ENCODE measurements around the gene GTF3C2.
A peak's percentile ranks its signal among the peaks of the same experiment; 100 is the strongest.
"Not testable (repeated sequence)": the region's sequence is repeated elsewhere in the genome, so short reads cannot be mapped to it uniquely, and the experiment has no call there.

The GTF3C2 gene

DNA sequence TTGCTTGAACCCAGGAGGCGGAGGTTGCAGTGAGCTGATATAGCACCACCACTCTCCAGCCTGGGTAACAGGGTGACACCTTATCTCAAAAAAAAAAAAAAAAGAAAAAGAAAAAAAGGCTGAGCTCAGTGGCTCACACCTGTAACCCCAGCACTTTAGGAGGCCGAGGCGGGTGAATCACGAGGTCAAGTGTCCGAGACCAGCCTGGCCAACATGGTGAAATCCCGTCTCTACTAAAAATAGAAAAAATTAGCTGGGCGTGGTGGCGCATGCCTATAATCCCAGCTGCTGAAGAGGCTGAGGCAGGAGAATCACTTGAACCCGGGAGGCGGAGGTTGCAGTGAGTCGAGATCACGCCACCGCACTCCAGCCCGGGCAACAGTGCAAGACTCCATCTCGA is 36.7 kb downstream of the GTF3C2 start:
- not testable (repeated sequence) for DNase-seq

DNA sequence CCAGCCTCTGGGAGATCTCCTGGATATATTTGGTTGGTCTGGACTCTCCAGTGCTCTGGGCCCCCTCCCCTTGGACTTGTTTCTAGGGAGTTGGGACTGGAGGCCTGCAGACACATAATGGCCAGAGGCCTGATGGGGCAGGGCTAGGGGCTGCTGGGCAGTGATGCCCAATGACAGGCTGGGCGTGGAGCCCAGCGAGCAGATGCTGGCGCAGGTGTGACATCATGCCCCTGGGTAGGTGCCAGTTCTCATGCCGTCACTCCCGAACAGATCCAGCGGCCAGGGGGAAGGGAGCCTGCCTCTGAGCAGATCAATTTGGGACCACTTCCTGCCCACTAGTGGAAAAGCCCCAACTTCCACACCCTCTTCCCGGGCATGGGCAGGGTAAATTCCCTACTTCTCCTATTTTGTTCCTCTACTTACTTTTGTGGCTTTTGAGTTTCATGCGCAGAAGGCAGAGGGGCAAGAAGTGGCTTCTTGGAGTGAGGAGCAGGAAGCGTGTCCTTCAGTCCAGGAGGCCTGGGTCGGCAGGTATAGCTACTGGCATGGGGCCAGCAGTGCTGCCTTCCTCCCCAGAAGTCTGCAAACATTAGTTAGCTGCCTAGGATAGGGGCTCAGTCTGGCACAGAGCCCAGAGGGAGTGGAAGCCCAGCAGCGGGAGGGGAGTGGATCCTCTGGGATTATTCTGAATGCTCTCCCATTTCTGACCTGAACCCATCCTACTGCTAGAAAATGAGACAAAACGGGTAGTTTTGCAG is 39.7 kb downstream of the GTF3C2 start:
- DNase-seq: peak; percentile 91

DNA sequence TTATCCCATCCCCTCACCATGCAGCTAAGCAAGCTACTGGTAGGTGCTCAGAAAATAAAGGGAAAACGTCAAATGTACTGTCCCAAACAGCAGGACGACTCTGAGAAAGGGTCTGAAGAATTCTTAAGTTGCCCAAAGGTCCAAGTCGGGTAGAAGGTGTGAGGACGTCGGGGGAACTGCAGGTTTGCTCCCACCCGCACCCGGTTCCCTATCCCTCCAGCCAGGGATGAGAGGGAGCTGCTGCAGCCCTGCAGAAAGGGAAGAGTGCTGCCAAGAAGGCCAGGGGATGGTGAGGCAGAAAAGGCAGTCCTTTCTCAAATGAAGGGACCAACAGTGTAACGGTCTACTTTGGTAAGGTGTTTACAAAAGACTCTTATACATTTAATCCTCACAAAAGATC is 41.4 kb downstream of the GTF3C2 start:
- DNase-seq: no peak

DNA sequence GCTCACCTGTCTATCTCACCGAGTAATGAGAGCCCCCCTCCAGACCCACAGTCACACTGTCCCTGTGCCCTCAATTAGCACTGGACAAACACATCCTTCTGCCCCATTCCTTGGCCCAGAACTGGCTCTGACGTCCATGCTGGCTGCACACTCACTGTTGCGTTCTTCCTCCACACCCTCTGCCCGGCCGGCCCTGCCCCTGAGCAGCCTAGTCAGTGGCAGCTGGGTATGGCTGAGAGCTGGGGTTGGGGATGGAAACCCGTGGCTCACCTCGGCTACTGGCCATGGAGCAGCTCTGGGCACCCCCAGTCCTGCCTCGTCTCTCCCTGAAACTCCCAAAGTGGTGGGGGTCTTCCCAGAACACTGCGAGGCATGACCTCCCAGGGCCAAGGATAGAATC is 41.9 kb downstream of the GTF3C2 start:
- no peak for DNase-seq

DNA sequence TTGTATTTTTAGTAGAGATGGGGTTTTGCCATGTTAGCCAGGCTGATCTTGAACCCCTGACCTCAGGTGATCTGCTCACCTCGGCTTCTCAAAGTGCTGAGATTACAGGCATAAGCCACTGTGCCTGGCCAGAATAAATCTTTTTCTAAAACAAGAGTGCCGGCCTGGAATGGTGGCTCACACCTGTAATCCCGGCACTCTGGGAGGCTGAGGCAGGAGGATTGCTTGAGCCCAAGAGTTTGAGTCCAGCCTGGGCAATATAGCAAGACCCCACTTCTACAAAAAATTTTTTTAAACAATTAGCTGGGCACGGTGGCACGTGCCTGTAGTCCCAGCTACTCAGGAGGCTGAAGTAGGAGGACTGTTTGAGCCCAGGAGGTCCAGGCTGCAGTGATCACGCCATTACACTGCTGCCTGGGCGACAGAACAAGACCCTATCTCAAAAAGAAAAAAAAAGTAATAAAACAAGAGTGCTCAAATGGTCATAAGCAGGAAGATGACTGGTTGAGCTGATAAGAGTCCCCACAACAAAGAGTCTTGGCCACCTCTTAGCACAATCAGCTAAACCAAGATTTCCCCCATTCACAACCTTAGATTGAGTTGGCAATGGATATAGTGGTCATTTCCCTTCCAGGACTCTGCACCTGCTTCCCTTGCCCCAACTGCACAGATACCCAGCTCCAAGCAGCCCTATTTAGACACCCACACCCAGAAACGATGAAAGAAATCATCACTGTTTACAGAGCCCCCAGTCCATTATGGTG is 42.5 kb downstream of the GTF3C2 start:
- DNase-seq: no peak

DNA sequence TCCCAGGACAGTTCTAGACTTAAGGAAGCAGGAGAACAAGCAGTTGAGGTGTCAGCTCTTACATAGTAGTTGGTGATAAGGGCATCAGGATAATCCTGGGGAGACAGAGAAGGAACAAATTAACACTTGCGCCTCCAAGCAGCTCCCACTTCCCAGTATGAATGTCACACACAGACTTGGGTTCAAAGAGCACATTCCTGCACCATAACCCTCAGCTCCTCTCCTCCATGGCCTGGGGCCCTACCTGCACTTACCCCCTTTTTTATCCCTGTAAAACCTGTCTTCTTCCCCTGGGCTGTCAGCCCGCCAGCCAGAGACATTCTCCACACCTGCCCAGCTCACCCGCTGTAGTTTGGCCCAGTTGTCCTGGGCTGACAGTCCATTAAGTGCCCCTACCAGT is 44.4 kb downstream of the GTF3C2 start:
- DNase-seq: no peak

DNA sequence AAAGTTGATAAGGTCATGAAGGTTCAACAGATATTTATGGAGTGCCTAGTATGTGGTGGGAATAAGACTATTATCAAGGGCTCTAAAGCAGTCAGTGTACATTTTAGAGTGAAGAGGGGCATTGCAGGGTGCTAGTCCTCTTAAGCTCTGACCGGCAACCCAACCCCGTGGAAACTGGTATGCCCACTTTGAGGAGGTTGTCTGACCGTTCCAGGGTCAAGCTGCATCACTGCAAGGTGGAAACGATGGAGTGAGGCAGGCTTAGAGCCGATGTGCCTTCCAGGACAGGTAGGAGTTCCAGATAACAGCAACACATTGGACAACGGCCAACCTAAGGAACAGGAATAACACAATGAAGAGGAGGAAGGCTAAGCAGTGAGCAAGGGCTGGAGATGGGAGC is 46.9 kb downstream of the GTF3C2 start:
- DNase-seq: no peak

DNA sequence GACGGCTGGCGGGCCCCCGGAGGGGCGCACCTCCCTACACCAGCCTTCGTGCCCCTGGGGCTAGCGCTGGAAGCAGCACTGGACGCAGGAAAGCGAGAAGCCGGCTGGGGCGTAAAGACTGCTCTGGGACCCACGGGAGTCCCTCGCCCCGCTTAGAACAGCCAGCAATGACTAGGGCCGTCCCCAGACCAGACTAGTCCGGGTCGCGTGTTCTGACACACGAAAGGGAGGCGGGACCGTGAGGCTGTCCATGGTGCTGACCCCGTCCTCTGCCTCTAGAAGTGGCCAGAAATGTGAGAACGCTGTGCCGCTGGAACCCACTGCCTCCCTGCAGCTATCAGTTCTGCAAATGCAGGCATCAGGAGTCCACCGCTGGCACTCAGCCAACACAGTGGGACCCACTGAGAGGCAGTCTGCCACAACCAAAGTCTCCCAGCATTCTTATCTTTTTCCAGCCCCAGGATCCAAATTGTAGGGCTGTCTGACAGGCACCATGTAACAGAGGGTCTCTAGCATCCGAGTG is 48.1 kb downstream of the GTF3C2 start, which contains the start of gene UCN:
Gene UCN, minus strand, starts transcription at position 87 of the 523 bp plus-strand sequence. CDS start 550 bp downstream, outside the sequence.
- peak; percentile 63 for DNase-seq

DNA sequence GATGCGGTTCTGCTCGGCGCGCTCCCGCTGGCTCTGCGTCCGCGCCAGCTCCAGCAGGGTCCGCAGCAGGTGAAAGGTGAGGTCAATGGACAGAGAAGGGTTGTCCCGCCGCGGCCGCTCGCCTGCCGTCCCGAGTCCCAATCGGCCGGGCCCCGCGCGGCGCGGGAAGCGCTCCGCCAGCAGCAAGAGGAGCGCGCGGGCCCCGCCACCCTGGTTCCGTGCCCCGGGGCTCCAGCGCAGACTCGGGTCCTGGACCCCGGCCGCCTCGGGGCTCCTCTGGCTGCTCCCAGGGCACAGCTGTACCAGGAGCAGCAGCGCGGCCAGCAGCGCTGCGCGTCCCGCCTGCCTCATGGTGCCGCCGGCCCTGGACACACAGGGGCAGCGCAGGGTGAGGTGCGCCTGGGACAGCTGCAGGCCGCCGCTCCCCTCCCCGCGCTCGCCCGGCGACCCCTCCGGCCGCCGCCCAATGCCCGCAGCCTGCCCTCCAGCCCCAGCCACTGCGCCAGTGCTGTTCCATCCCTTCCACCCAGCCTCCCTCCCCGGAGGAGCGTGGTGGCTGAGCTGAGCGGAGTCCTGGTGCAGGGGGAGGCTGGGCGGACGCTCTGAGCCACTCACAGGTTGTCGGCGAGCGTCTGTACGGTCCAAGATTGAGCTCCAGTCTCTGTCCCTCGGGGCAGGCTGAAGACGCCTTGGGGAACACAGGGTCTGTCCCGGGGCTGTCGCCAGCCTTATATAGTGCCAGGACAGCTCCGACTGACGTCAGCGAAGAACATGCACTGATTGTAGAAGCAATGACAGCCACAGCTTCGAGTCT is 48.8 kb downstream of the GTF3C2 start:
- DNase-seq: peak; percentile 33

DNA sequence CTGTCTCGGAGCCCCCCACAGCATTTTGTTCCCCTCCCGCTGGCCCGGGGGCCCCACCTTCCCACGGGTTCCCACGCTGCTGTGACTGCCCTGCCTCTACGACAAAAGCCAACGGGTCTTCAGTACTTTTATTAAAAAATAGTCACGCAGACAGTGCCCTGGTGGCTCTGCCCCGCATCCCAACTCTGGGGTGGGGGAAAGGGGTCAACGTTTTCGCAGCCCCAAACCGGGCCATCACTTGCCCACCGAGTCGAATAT is 49.3 kb downstream of the GTF3C2 start:
- no peak for DNase-seq

DNA sequence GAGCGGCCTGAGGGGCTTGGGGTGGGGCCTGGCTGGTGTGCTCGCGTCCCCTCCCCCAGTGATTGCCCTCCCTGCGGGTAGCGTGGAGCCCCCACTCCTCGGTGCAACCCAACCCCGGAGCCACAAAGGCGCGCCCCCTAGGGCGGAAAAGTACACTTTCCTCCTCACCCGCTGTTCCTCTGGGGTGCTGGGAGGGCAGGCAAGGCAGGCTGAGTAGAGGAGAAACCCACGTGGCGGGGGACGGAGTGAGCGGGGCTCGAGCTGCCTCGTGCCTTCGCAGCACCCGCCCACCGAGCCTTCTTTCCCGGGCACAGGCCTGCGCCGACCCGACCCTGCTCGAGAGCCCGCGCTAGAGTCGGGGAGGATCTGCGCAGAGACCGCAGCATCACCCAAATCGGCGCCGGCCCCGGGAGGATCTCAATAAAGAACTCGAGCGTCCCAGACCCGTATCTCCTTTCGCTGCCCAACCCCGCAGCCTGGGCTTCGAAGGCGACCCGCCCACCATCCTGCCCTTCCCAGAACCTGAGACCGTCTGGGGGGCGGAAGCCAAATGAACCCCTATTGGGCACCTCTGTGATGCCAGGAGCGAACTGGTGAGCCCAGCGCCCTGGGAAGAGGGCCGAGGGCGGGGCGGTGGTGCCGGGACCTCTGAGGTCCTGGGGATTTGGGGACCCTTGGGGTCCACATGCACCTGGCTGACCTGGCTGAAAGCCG is 49.8 kb downstream of the GTF3C2 start:
- DNase-seq: peak; percentile 47

DNA sequence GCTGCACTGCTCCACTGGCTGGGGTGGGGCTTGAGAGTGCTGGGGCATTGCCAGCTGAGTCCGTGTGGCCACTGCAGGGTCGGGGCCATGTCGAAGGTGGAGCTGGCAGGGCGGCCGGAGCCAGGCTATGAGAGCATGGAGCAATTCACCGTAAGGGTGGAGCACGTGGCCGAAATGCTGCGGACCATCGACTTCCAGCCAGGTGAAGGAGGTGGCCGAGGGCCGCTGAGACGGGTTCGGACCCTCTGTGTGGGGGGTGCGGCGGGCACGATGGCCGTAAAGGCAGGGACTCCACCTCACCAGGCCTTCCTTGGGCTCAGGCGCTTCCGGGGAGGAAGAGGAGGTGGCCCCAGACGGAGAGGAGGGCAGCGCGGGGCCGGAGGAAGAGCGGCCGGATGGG is 50.4 kb downstream of the GTF3C2 start:
- no peak for DNase-seq

DNA sequence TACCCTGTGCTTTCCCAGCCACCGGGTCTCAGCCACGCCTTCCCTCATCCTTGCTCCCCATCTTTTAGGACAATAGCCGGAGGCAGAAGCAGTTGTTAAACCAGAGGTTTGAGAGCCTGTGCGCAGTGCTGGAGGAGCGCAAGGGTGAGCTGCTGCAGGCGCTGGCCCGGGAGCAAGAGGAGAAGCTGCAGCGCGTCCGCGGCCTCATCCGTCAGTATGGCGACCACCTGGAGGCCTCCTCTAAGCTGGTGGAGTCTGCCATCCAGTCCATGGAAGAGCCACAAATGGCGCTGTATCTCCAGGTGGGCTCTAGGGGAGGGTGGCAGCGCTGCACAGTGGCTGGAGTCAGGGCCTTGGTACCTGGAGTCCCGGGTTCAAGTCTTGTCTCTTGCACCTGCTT is 51.0 kb downstream of the GTF3C2 start:
- DNase-seq: no peak

DNA sequence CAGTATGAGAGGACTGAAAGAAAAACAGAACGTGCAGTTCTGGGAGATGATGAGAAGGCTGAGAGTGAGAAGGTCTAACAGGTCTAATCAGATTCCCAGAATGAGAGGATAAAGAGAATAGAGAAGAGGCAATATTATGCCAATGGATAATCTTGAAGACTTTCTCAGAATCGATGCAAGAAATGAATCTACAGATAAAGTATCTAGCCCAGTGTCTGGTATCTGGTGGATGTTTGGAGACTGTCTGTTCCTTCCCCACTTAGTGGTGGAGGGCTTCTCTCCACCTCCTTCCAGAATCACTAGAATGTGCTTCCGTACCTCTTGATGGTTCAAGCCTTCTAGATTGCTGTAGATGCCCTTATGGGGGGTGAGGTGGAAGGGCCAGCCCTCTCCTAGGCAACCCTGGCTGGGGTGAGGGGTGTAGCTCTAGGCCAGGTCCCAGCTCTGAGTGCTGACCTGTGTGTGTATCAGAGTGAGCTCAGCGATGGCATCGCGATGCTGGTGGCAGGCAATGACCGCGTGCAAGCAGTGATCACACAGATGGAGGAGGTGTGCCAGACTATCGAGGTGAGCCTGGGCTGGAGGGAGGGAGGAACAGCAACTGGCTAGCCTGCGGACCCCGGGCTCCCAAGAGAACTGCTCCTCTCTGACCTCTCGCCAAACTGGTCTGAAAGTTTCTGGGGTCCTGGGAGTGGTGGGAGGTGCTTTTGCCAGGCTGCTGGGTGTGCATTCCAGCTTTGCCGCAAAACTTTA is 51.9 kb downstream of the GTF3C2 start:
- DNase-seq: no peak

DNA sequence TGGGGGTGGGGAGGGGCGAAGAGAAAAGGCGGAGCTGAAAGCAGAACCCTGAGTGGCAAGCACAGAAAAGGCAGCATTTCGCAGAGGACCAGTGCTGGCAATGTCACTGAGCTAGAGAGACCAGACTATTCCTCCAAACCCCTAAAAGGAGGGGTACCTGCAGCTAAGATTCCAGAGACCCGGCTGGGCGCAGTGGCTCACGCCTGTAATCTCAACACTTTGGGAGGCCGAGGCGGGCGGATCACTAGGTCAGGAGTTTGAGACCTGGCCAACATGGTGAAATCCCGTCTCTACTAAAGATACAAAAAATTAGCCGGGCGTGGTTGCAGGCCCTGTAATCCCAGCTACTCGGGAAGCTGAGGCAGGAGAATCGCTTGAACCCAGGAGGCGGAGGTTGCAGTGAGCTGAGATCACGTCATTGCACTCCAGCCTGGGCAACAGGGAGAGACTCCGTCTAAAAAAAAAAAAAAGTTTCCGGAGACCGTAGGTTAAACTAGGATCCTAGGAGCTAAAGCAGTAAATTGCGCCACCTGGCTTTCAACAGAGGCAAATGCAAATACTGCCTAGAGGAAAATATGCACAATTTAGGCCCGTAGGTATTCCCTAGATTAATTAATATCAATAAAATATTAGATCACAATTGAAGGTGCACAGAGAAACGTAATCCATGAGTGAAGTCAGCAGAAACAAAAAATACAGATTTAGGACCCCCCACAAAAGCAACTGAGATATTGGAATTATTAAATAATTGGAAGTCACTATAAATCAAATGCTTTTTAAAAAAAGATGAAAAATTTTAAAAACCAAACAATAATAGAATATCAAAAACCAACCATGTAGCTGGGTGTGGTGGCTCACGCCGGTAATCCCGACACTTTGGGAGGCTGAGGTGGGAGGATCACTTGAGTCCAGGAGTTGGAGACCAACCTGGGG is 53.2 kb downstream of the GTF3C2 start:
- peak; percentile 84 for DNase-seq

DNA sequence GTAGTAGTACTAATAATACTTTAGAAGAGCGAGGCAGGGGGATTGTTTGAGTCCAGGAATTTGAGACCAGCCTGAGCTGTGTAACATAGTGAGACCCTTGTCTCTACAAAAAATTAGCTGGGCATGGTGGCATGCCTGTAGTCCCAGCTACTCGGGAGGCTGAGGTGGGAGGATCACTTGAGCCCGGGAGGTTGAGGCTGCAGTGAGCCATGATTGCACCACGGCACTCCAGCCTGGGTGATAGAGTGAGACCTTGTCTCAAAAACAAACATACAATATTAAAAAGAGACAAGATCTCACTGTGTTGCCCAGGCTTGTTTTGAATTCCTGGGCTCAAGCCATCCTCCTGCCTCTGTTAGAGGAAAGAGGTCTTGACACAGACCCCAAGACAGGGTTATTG is 56.0 kb downstream of the GTF3C2 start:
- DNase-seq: not testable (repeated sequence)

DNA sequence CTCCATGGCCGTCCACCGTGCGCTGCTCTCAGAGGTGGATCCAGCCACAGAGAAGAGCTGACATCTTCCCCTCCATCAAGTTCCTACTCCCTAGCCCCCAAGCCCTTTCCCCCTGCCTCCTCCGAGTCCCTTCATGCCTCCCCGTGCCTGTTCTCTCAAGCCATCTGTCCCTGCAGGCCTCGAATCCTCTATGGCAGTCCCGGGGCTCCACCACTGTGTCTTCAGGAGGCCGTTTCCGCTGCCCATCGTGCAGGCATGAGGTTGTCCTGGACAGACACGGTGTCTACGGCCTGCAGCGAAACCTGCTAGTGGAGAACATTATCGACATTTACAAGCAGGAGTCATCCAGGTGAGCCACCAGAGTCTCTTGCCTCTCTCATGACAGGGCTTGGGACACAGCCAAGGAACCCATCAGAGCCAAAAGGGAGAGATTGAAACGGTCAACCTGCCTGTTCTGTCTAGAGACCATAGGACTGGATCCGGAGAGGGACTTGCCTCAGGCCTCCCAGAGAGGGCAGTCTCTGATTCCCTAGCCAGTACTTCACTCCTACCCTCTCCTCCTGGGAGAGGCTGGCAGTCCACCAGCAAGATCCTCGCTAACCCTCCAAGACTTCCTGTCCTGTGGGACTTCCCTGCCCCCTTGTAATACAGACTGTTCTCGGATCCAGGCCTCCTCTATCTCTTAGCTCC is 58.0 kb downstream of the GTF3C2 start:
- no peak for DNase-seq

DNA sequence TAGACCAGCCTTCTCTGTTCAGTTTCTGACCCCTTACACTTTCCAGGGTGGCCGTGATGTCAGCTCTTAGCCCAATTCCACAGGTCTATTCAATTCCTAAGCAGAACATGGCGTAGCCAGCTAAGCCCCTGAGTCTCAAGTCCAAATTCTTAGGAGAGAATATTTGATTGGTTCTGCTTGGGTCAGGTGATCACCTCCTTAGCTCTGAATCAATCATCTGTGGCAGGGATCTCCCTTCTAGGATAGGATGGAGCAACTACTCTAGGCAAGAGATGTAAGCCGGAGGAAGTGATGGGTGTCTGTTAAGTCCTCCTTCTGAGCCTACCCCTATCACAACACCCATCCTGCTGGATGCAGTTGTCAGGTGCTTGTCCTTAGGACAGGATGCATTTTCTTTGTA is 59.4 kb downstream of the GTF3C2 start:
- DNase-seq: no peak

DNA sequence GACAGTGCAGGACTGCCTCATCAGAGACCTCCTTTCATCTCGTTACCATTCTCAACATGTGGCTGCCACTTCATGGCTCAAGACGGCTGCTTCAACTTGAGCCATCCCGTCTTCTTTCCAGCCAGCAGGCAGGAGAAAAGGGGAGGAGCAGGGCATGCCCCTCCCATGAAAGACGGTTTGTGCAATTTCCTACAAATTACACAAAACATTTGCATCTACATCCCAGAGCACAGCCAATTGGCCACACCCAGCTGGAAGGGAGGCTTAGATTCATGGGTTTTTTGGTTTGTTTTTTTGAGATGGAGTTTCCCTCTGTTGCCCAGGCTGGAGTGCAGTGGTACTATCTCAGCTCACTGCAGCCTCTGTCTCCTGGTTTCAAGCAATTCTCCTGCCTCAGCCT is 60.1 kb downstream of the GTF3C2 start:
- DNase-seq: no peak

DNA sequence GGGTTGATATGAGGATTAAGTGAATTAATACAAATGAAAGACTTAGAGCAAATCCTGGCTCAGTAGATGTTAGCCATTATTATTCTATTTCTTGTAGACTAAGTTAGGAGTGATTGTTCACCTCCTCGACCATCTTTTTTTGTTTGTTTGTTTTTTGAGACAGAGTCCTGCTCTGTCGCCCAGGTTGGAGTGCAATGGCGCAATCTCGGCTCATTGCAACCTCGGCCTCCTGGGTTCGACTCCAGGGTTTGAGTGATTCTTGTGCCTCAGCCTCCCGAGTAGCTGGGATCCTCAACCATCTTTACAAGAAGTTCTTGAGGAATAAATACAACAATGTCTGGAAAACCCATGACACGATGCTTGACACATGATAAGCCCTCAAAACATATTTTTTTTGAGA is 61.6 kb downstream of the GTF3C2 start:
- DNase-seq: no peak
